Measurements from ENCODE around the gene KLK3. TPM values are rescaled to one million over a fixed set of nuclear protein-coding genes. Genes with fewer than 3 reads are reported as not detected.

The KLK3 gene
- total and polyA plus RNA-seq, 2 of the 4 experiments (the other 2 are of a cell fraction) = not detected

- Histone ChIP-seq H3K79me1 (ENCODE audit: low read depth in 1 of 2, low read length in 2 of 2) (no peaks in the 10 kb centered on the region), H3K4me2 (ENCODE audit: low read depth, low read length) (no peak overlapping the region), H2BK20ac (ENCODE audit: low read depth, low read length) (no peak overlapping the region), H3K36me3 (ENCODE audit: control insufficient read depth, insufficient read depth, low read length) (no peaks in the 10 kb centered on the region), H2BK5ac (ENCODE audit: low read depth, low read length, poor library complexity, severe bottlenecking) (no peak overlapping the region), H4K91ac (ENCODE audit: insufficient read depth, low read depth, low read length) (no peak overlapping the region), H2AFZ (replicated peaks; ENCODE audit: low read length, poor library complexity) (no peak overlapping the region), H2AK5ac (ENCODE audit: low read depth, low read length) (no peak overlapping the region), H3K9ac (ENCODE audit: low read depth, low read length) (no peak overlapping the region), H3K9me3 (ENCODE audit: control insufficient read depth, insufficient read depth, low read length) (0 out of 2 replicates have a peak, but pooled peaks cover 4% of the 10 kb centered on the region), H3K4me1 (ENCODE audit: control insufficient read depth, insufficient read depth, low read length) (no peaks in the 10 kb centered on the region), H3K27me3 (ENCODE audit: control insufficient read depth, insufficient read depth, low read length) (peaks cover 4% of the 10 kb centered on the region; the same call in 1 of the 2 replicates), H3K9me1 (ENCODE audit: insufficient read depth, low read length) (no peaks in the 10 kb centered on the region), H3K23ac (ENCODE audit: low read depth, low read length) (no peak overlapping the region), H3K14ac (replicated peaks; ENCODE audit: low read depth, low read length) (no peak overlapping the region), H3K4me3 (ENCODE audit: insufficient read depth, low read depth, low read length) (no peak overlapping the region), H4K20me1 (ENCODE audit: insufficient read depth, low read length) (no peaks in the 10 kb centered on the region), H4K5ac (ENCODE audit: low read depth, low read length) (no peak overlapping the region), H3K4ac (ENCODE audit: low read depth, low read length) (no peak overlapping the region), H2BK15ac (ENCODE audit: low read depth, low read length) (no peak overlapping the region), H3K27ac (ENCODE audit: insufficient read depth, low read length) (no peak overlapping the region), H3K18ac (ENCODE audit: low read depth, low read length) (no peak overlapping the region), H2AK9ac (replicated peaks; ENCODE audit: low read depth, low read length, poor library complexity) (no peak overlapping the region), H3K56ac (ENCODE audit: extremely low read depth, insufficient read depth, low read length) (no peak overlapping the region), H2BK120ac (ENCODE audit: low read depth, low read length) (no peak overlapping the region), H4K8ac (ENCODE audit: low read depth in 2 of 2, low read length in 2 of 2) (no peak overlapping the region)
- WGBS, 2 experiments (ENCODE audit: extremely low coverage in 2 of 2, insufficient read length in 1 of 2) = 70% methylated on average over 2 of the region's 6 CpGs; no CpG with 5 or more reads in 1 of the 2 experiments
- intact Hi-C loops (cut with micrococcal nuclease) = no loop called here
- DNase-seq (no peak), ATAC-seq (ENCODE audit: low read depth) (no peak)
- in situ Hi-C loops (cut with MboI; ENCODE audit: low sequenced_read_pairs) = no loop called here
- dilution Hi-C loops (cut with HindIII; ENCODE audit: low sequenced_read_pairs, unreplicated experiment) = no loop called here
- ChIA-PET POLR2A (ENCODE audit: unreplicated experiment) (no interaction called here), CTCF (no interaction called here)
- TF ChIP-seq BHLHE40 (IDR thresholded peaks at IDR 0.05; ENCODE audit: low read depth, low read length) (no peak), SMC3 (IDR thresholded peaks at IDR 0.05; ENCODE audit: low read depth, low read length) (no peak), FOS (IDR thresholded peaks at IDR 0.05; ENCODE audit: low read depth, low read length) (no peak), USF2 (IDR thresholded peaks at IDR 0.05; ENCODE audit: low read depth, low read length) (no peak), CEBPB (IDR thresholded peaks at IDR 0.05; ENCODE audit: low read depth, low read length) (no peak), CTCF (conservative IDR thresholded peaks at IDR 0.05; ENCODE audit: low read depth, low read length) (no peak), MXI1 (IDR thresholded peaks at IDR 0.05; ENCODE audit: borderline replicate concordance, low read depth, low read length) (no peak), ELK1 (IDR thresholded peaks at IDR 0.05; ENCODE audit: borderline replicate concordance, low read depth, low read length) (no peak)
- no TSS peak for BruUV-seq (replicated peaks)
These were observed 2.7 kb downstream of the KLK3 start for GRCh38 chr19:50857366-50857765.
